ENCODE results near the gene CEACAM18.

DNA sequence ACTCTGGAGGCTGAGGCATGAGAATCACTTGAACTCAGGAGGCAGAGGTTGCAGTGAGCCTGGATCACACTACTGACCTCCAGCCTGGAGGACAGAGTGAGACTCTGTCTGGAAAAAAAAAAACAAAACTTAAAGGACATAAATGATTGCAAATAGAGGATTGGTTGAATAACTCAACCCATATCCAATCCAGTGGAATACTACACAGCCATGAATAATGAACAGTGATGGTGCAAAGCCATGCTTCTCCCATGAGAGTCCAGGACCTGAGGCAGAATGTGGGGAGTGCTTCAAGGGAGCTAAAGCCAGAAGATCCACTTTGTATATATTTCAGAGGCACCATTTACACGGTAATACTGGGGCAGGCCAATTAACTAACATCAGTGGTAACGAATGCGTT is 2.2 kb upstream of the CEACAM18 start:
- TF ChIP-seq, protein P1, sequence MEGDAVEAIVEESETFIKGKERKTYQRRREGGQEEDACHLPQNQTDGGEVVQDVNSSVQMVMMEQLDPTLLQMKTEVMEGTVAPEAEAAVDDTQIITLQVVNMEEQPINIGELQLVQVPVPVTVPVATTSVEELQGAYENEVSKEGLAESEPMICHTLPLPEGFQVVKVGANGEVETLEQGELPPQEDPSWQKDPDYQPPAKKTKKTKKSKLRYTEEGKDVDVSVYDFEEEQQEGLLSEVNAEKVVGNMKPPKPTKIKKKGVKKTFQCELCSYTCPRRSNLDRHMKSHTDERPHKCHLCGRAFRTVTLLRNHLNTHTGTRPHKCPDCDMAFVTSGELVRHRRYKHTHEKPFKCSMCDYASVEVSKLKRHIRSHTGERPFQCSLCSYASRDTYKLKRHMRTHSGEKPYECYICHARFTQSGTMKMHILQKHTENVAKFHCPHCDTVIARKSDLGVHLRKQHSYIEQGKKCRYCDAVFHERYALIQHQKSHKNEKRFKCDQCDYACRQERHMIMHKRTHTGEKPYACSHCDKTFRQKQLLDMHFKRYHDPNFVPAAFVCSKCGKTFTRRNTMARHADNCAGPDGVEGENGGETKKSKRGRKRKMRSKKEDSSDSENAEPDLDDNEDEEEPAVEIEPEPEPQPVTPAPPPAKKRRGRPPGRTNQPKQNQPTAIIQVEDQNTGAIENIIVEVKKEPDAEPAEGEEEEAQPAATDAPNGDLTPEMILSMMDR (conservative IDR thresholded peaks at IDR 0.05 in 1 of 2, IDR thresholded peaks at IDR 0.05 in 1 of 2; ENCODE audit: extremely low read depth in 1 of 2, insufficient read depth in 1 of 2, low read depth in 1 of 2, low read length in 2 of 2): no peak
- no peak for TF ChIP-seq EZH2 (IDR thresholded peaks at IDR 0.05; ENCODE audit: borderline replicate concordance, low read length)
